KMS-11 (cell line): Measurements from ENCODE around the gene AK1.

ENCODE experiments used
- H2AFZ ChIP-seq: fragments of 200-600 bp; sonication (generic); 2 replicates; pipeline ENCODE4 v1.6.1; 2016; ENCODE audit warnings: antibody characterized with exemption, mixed run types, low read depth
- H3K27ac ChIP-seq: fragments of 200-600 bp; sonication (generic); 2 replicates; pipeline ENCODE4 v1.6.1; 2016; ENCODE audit warnings: mild to moderate bottlenecking, mixed run types
- H3K27me3 ChIP-seq: fragments of 200-600 bp; sonication (generic); 2 replicates; pipeline ENCODE4 v1.6.1; 2017; ENCODE audit warnings: mild to moderate bottlenecking, low read depth, mixed run types, moderate library complexity; ENCODE audit not compliant: insufficient read depth
- H3K36me3 ChIP-seq: fragments of 200-600 bp; sonication (generic); 2 replicates; pipeline ENCODE4 v1.6.1; 2017; ENCODE audit warnings: mild to moderate bottlenecking, mixed run types; ENCODE audit not compliant: insufficient read depth
- H3K4me1 ChIP-seq: fragments of 200-600 bp; sonication (generic); 2 replicates; pipeline ENCODE4 v1.6.1; 2016; ENCODE audit warnings: mild to moderate bottlenecking, low read depth, mixed run types; ENCODE audit not compliant: poor library complexity, severe bottlenecking
- H3K4me2 ChIP-seq: fragments of 200-600 bp; sonication (generic); 2 replicates; pipeline ENCODE4 v1.7.0; 2016; ENCODE audit warnings: mild to moderate bottlenecking, mixed run types
- H3K4me3 ChIP-seq: fragments of 200-600 bp; sonication (generic); IDR thresholded peaks from 2 replicates; pipeline ENCODE4 v1.6.1; 2017; ENCODE audit warnings: low read depth, low read length, mixed read lengths; ENCODE audit not compliant: insufficient read depth
- H3K79me2 ChIP-seq: fragments of 200-600 bp; sonication (generic); 2 replicates; pipeline ENCODE4 v1.6.1; 2016; ENCODE audit warnings: low read depth, mixed run types; ENCODE audit not compliant: insufficient read depth
- H3K9ac ChIP-seq: fragments of 200-600 bp; sonication (generic); 2 replicates; pipeline ENCODE4 v1.6.1; 2016; ENCODE audit warnings: mild to moderate bottlenecking, mixed run types
- H4K20me1 ChIP-seq: fragments of 200-600 bp; sonication (generic); 2 replicates; pipeline ENCODE4 v1.6.1; 2016; ENCODE audit warnings: mild to moderate bottlenecking, mixed run types; ENCODE audit not compliant: insufficient read depth
- TF ChIP-seq, protein P1 (sequence below): fragments of 200-600 bp; sonication (generic); conservative IDR thresholded peaks from 2 replicates; pipeline ENCODE4 v1.6.1; 2017; ENCODE audit warnings: low read depth, mild to moderate bottlenecking, antibody characterized with exemption, low read length, moderate library complexity, mixed read lengths

The AK1 gene

DNA sequence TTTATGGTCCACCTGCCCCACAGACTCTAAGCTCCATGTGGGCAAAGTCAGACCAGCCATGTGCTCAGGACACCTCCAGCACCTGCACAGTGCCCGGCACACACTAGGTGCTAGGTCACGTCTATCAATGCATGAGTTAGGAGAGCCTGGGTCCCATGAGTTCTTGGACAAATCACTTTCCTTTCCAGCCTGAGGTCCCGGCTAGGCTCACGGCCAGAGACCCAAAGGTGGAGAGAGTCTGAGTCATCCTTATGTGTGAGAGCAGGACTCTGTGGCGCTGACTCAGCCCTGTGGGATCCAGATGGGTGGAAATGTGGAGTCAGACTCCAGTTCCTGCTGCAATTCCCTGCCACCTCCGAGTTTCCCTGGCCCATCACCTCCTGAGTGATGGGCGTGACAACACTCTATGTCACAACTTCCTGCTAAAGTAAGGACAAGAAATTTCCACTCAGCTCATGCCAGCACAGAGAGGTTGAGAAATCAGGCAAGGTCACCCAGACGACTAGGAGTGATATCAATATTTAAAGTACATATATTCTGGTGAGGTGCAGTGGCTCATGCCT lies 41.9 kb upstream of the AK1 start:
- Histone ChIP-seq H3K4me3 (no peak overlapping the region), H2AFZ (no peak overlapping the region), H3K4me1 (peaks cover 64% of the 10 kb centered on the region), H3K36me3 (peaks cover 5% of the 10 kb centered on the region; the same call in 1 of the 2 replicates), H4K20me1 (no peaks in the 10 kb centered on the region), H3K27ac (no peak overlapping the region), H3K4me2 (no peak overlapping the region), H3K79me2 (peaks cover 41% of the 10 kb centered on the region), H3K9ac (no peak overlapping the region), H3K27me3 (no peaks in the 10 kb centered on the region)
- TF ChIP-seq, protein P1, sequence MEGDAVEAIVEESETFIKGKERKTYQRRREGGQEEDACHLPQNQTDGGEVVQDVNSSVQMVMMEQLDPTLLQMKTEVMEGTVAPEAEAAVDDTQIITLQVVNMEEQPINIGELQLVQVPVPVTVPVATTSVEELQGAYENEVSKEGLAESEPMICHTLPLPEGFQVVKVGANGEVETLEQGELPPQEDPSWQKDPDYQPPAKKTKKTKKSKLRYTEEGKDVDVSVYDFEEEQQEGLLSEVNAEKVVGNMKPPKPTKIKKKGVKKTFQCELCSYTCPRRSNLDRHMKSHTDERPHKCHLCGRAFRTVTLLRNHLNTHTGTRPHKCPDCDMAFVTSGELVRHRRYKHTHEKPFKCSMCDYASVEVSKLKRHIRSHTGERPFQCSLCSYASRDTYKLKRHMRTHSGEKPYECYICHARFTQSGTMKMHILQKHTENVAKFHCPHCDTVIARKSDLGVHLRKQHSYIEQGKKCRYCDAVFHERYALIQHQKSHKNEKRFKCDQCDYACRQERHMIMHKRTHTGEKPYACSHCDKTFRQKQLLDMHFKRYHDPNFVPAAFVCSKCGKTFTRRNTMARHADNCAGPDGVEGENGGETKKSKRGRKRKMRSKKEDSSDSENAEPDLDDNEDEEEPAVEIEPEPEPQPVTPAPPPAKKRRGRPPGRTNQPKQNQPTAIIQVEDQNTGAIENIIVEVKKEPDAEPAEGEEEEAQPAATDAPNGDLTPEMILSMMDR, result no peak

DNA sequence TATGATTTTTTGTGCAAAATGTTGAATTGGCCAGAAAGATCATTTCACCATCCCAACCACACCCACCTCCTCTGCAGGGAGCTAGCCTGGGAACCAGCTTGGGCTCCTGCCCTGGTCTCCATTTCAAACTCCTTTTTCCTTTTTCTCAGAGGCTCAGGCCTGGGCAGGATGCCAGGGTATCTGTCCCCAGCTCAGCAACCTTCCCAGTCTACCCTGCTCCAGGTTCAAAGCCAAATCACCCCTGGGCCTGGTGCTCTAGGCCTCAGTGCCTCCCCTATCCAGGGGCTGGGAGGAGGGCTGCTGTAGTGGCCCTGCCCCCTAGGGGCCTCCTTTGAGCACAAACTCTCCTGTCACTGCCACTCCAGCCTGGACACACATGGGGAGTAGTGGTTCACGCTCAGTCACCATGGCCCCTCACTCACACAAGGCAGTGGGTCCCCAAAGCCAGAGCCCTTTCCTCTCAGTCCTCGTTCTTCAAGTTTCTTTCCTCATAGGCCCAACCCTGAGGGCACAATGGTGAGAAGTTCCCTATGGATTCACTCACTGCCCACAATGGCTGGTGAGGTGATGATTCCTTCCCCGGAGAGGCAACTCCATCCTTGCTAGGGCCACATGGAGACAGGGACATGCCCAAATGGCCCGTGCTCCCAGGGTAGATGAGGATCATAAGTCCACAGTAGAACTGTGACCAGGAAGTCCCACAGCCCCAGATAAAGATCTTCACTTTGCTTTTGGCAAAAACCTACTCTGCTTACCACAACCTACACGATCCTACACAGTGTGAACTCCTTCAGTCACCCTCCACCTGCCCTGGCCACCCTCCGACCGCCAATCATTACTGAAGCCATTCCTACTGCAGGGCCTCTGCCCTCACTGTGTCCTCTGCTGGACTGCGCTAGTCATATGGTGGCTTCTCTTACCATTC lies 41.0 kb upstream of the AK1 start:
- H3K79me2 ChIP-seq, result peaks cover 50% of the 10 kb centered on the region
- no peaks in the 10 kb centered on the region for H4K20me1 ChIP-seq
- peaks cover 72% of the 10 kb centered on the region for H3K4me1 ChIP-seq
- no peak overlapping the region for H3K9ac ChIP-seq
- H3K36me3 ChIP-seq, result peaks cover 9% of the 10 kb centered on the region; the same call in 1 of the 2 replicates
- H2AFZ ChIP-seq, result no peak overlapping the region
- TF ChIP-seq, protein P1, result peak; percentile 30; the same call in 1 of the 2 replicates
- no peak overlapping the region for H3K27ac ChIP-seq
- peak overlapping the region; percentile 56 for H3K4me2 ChIP-seq
- no peak overlapping the region for H3K4me3 ChIP-seq
- H3K27me3 ChIP-seq, result no peaks in the 10 kb centered on the region

DNA sequence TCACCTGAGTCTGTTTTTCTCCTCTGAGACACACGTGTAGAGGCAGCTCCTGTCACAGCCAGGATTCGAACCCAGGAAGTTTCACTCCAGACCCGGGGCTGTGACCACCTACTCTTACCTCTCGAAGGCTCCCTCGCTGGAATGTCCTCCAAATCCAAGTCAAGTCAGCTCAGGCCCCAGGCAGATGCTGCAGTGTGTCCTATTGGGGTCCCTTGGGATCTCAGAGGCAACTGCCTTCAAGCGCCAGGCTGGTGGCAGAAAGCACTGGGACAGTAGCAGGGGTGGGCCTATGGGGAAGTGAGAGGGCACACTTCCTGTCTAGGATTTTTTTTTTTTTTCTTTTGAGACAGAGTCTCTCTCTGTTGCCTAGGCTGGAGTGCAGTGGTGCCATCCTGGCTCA lies 40.1 kb upstream of the AK1 start:
- Histone ChIP-seq H4K20me1 (no peaks in the 10 kb centered on the region), H3K4me1 (peaks cover 77% of the 10 kb centered on the region), H3K79me2 (peaks cover 57% of the 10 kb centered on the region), H3K4me2 (peak overlapping the region; percentile 56), H3K36me3 (peaks cover 9% of the 10 kb centered on the region; the same call in 1 of the 2 replicates), H3K9ac (peak overlapping the region; percentile 0; the same call in 1 of the 2 replicates), H3K4me3 (no peak overlapping the region), H3K27me3 (no peaks in the 10 kb centered on the region), H2AFZ (no peak overlapping the region), H3K27ac (no peak overlapping the region)
- TF ChIP-seq, protein P1, result no peak

DNA sequence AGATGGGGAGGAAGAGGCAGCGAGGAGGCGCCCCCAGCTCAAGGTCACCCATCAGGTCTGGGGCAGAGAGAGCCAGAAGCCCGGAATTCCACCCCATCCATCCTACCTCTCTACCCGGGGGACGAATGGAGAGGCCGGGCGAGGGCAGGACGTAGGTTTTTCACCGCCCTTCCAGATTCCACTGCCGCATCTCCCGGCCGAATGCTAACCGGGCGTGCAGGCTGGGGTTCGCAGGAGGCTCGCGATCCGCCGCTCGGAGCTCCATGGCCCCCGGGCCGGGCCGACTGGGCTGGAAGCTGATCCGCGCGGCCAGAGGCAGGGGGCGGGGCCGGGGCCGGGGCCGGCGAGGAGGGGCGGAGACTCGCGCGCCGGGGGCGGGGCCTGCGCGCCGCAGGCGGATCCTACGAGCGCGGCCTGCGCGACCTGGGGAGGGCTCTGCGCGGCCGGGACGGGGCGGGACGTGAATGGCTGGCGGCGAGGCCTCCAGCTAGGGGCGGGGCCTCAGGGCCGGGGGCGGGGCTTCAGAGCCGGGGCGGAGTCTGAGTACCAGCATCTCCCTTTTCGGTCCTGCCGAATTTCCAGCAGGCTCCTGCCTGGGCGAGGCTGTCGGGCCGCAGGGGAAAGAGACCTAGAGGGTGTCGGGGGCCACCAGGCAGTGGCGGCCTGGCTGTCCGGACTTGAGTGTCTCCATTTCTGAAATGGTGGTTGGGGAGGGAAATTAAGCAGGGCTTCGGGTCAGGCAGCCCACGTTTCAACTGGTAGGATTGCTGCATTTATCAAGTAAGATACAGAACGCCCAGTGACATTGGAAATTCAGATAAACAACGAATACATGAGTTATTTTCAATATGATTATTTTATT lies 39.5 kb upstream of the AK1 start, which contains the start of gene ST6GALNAC4:
Gene ST6GALNAC4 (minus strand): TSS at position 322 of the 862 bp plus-strand sequence. CDS start 622 bp downstream, outside the sequence.
- H3K4me1 ChIP-seq, result peaks cover 83% of the 10 kb centered on the region
- peak within 1 kb of the TSS; percentile 97 for H3K9ac ChIP-seq
- no peaks in the 10 kb centered on the region for H3K27me3 ChIP-seq
- H3K4me3 ChIP-seq, result no peak within 1 kb of the TSS
- peak within 1 kb of the TSS; percentile 97 for H3K4me2 ChIP-seq
- H3K79me2 ChIP-seq, result peaks cover 63% of the 10 kb centered on the region
- no peak within 1 kb of the TSS for H2AFZ ChIP-seq
- H3K27ac ChIP-seq, result peak within 1 kb of the TSS; percentile 97
- TF ChIP-seq, protein P1, result no peak
- H3K36me3 ChIP-seq, result peaks cover 9% of the 10 kb centered on the region; the same call in 1 of the 2 replicates
- H4K20me1 ChIP-seq, result no peaks in the 10 kb centered on the region
